B cell (primary cell): ENCODE results near the gene SLC39A11. TPM values are rescaled to one million over a fixed set of nuclear protein-coding genes. Genes with fewer than 3 reads are reported as not detected.

ENCODE experiments used
- ATAC-seq: fragments of 200-7000 bp; cut with Tn5 transposase; one replicate; pipeline ENCODE4 v1.10.0; 2021; ENCODE audit warnings: low read depth, mild to moderate bottlenecking, moderate number of reproducible peaks, moderate library complexity
- CTCF ChIA-PET: fragments of 350-600 bp; sonication (Branson Sonifier 250); formaldehyde crosslinking; loops from one replicate; lab custom pipeline; 2021; ENCODE audit warnings: antibody characterized with exemption, inconsistent platforms; lab: Charles Lee
- POLR2A ChIA-PET: fragments of 350-600 bp; sonication (Branson Sonifier 250); formaldehyde crosslinking; loops from one replicate; lab custom pipeline; 2021; ENCODE audit warnings: antibody characterized with exemption; lab: Charles Lee
- DNase-seq: peaks from one replicate; pipeline ENCODE4 v3.0.0; 2013
- H2AFZ ChIP-seq: 2 replicates; pipeline ENCODE4 v1.6.1; 2012; ENCODE audit warnings: mild to moderate bottlenecking, low read depth, low read length; ENCODE audit not compliant: insufficient read depth, poor library complexity, severe bottlenecking
- H3K27ac ChIP-seq, 2 donors: 1 replicate in 1 of 2; 2 replicates in 1 of 2; pipeline ENCODE4 v1.5.1; 2012 to 2013; ENCODE audit warnings: low read length in 2 of 2, mild to moderate bottlenecking in 2 of 2, moderate library complexity in 1 of 2
- H3K27me3 ChIP-seq, 4 experiments: fragments of 200-600 bp in 1 of 4; sonication (generic) in 1 of 4; replicated peaks in 1 of 4; 1 replicate in 2 of 4; 2 replicates in 2 of 4; pipeline versions ENCODE4 v1.6.1 to v1.7.0; 2013 to 2016; ENCODE audit warnings: low read length in 3 of 4, mild to moderate bottlenecking in 2 of 4, mixed read lengths in 1 of 4, moderate library complexity in 1 of 4; ENCODE audit not compliant: insufficient read depth in 4 of 4, control insufficient read depth in 3 of 4; ENCODE audit errors: control extremely low read depth in 1 of 4
- H3K36me3 ChIP-seq, 2 experiments: replicated peaks in 1 of 2; 1 replicate in 1 of 2; 2 replicates in 1 of 2; pipeline versions ENCODE4 v1.6.1 to v1.7.1; 2013; ENCODE audit warnings: low read length in 1 of 2; ENCODE audit not compliant: insufficient read depth in 2 of 2, control insufficient read depth in 1 of 2; ENCODE audit errors: control extremely low read depth in 1 of 2, extremely low read depth in 1 of 2
- H3K4me1 ChIP-seq, 2 donors: fragments of 200-600 bp in 1 of 2; sonication (generic) in 1 of 2; 1 replicate in 1 of 2; 2 replicates in 1 of 2; pipeline versions ENCODE4 v1.5.1 to v1.6.1; 2013 to 2017; ENCODE audit warnings: low read length in 2 of 2; ENCODE audit not compliant: control insufficient read depth in 2 of 2, insufficient read depth in 2 of 2
- H3K4me2 ChIP-seq: replicated peaks from 2 replicates; pipeline ENCODE3; 2012; ENCODE audit warnings: mild to moderate bottlenecking, low read depth, low read length; ENCODE audit not compliant: poor library complexity, severe bottlenecking
- H3K4me3 ChIP-seq, 5 experiments: fragments of 200-600 bp in 1 of 5; sonication (generic) in 1 of 5; 1 replicate in 3 of 5; 2 replicates in 2 of 5; pipeline versions ENCODE4 v1.5.1 to v1.7.0; 2011 to 2016; ENCODE audit warnings: low read length in 4 of 5, mild to moderate bottlenecking in 4 of 5, low read depth in 2 of 5, control low read depth in 1 of 5, moderate library complexity in 1 of 5; ENCODE audit not compliant: insufficient read depth in 1 of 5; ENCODE audit errors: control extremely low read depth in 1 of 5, extremely low read depth in 1 of 5
- H3K79me2 ChIP-seq: fragments of 200-600 bp; sonication (generic); one replicate; pipeline ENCODE4 v1.6.0; 2016; ENCODE audit warnings: low read length; ENCODE audit not compliant: control insufficient read depth, insufficient read depth
- H3K9ac ChIP-seq: fragments of 200-600 bp; sonication (generic); 2 replicates; pipeline ENCODE4 v1.6.1; 2017; ENCODE audit warnings: mild to moderate bottlenecking, low read length, moderate library complexity
- H3K9me3 ChIP-seq, 3 donors: one replicate each; pipeline versions ENCODE4 v1.6.1 to v1.7.1; 2013; ENCODE audit warnings: low read length in 2 of 3; ENCODE audit not compliant: control insufficient read depth in 2 of 3, insufficient read depth in 1 of 3; ENCODE audit errors: control extremely low read depth in 1 of 3
- H4K20me1 ChIP-seq: 2 replicates; pipeline ENCODE4 v1.6.0; 2012; ENCODE audit warnings: mild to moderate bottlenecking, low read length; ENCODE audit not compliant: insufficient read depth, control insufficient read depth, poor library complexity, severe bottlenecking
- H3K27ac Mint-ChIP-seq: one replicate; pipeline ENCODE4 v1.8.0; 2021; ENCODE audit warnings: mixed read lengths
- H3K27me3 Mint-ChIP-seq: one replicate; pipeline ENCODE4 v1.8.0; 2021; ENCODE audit warnings: mixed read lengths
- H3K4me1 Mint-ChIP-seq: one replicate; pipeline ENCODE4 v1.8.0; 2021; ENCODE audit warnings: mixed read lengths
- H3K4me3 Mint-ChIP-seq: one replicate; pipeline ENCODE4 v1.8.0; 2021; ENCODE audit warnings: mixed read lengths
- H3K9me3 Mint-ChIP-seq: one replicate; pipeline ENCODE4 v1.8.0; 2022; ENCODE audit warnings: mixed read lengths; ENCODE audit not compliant: insufficient read depth
- CTCF ChIP-seq: fragments of 200-600 bp; IDR thresholded peaks from one replicate; pipeline ENCODE4 v1.8.0; 2022; ENCODE audit warnings: antibody characterized with exemption, mild to moderate bottlenecking
- EZH2 ChIP-seq: IDR thresholded peaks from 2 replicates; pipeline ENCODE4 v1.6.1; 2012; ENCODE audit warnings: borderline replicate concordance, low read depth, mild to moderate bottlenecking, moderate library complexity, low read length; ENCODE audit not compliant: insufficient read depth, poor library complexity, severe bottlenecking
- WGBS: methylation state at CpG from one replicate; pipeline ENCODE4 v1.1.5; 2013; ENCODE audit warnings: missing lambda C conversion rate; ENCODE audit not compliant: insufficient coverage; 5-methylcytosine and 5-hydroxymethylcytosine counted together
- intact Hi-C: fragments of 100-400 bp; cut with micrococcal nuclease; formaldehyde crosslinking; loops from one replicate; pipeline ENCODE4 v1.10.0; 2022
- polyA plus RNA-seq: library from polyadenylated mRNA; depleted of rRNA; stranded (reverse); fragments of >200 nt; gene quantifications from 2 replicates; pipeline ENCODE4 v1.2.3, GENCODE V29; 2012
- total RNA-seq, 2 donors: library from RNA; stranded (reverse); fragments of 120-200 nt in 1 of 2; gene quantifications; 1 replicate in 1 of 2; 2 replicates in 1 of 2; pipeline versions ENCODE4 v1.2.3 to v1.2.4, GENCODE V29; 2013 to 2022

SLC39A11 gene
- total and polyA plus RNA-seq, 2 donors (not counting 1 experiment from before 2014, with no cell fraction given), result 6.9 to 39.6 TPM

GRCh38 chr17:73042809-73043685, 49.4 kb downstream of the SLC39A11 start:
- no peaks in the 10 kb centered on the region for H3K27me3 Mint-ChIP-seq
- CTCF ChIA-PET, result no interaction called here
- intact Hi-C loops, result no loop called here

More at GRCh38 chr17:73042809-73043685, 49.4 kb downstream of the SLC39A11 start:
- H4K20me1 ChIP-seq, result peaks cover 3% of the 10 kb centered on the region
- peaks cover 11% of the 10 kb centered on the region for H3K9me3 Mint-ChIP-seq
- DNase-seq (no peak), ATAC-seq (no peak)
- no peak overlapping the region for H3K4me2 ChIP-seq
- no peak overlapping the region for H3K27ac ChIP-seq
- H3K79me2 ChIP-seq, result peaks cover 9% of the 10 kb centered on the region
- no peak overlapping the region for H2AFZ ChIP-seq
- no peak overlapping the region for H3K4me3 Mint-ChIP-seq
- H3K27ac Mint-ChIP-seq, result no peak overlapping the region
- H3K9ac ChIP-seq, result no peak overlapping the region
- peaks cover 3% of the 10 kb centered on the region for H3K4me1 Mint-ChIP-seq
- TF ChIP-seq EZH2 (no peak), CTCF (no peak)
- H3K4me1 ChIP-seq, result no peaks in the 10 kb centered on the region
- 99% methylated on average over 6 of the region's 7 CpGs for WGBS
- no peaks in the 10 kb centered on the region for H3K27me3 ChIP-seq
- POLR2A ChIA-PET, result no interaction called here
- H3K9me3 ChIP-seq, result peaks cover 0 to 14% (median 0%) of the 10 kb centered on the region in 3 donors
- no peak overlapping the region for H3K4me3 ChIP-seq
- H3K36me3 ChIP-seq, result no peaks in the 10 kb centered on the region
